Neural crest cell (in vitro differentiated cells): Measurements from ENCODE around the gene PPIF. TPM values are rescaled to one million over a fixed set of nuclear protein-coding genes. Genes with fewer than 3 reads are reported as not detected.

ENCODE experiments used
- DNase-seq: peaks from one replicate; pipeline ENCODE4 v3.0.0; 2021; ENCODE audit warnings: low read depth, mixed read lengths, low spot score
- H3K27ac Mint-ChIP-seq: one replicate; pipeline ENCODE4 v1.8.0; 2021; ENCODE audit warnings: mild to moderate bottlenecking, mixed read lengths; ENCODE audit not compliant: unreplicated experiment
- H3K27me3 Mint-ChIP-seq: 2 replicates; pipeline ENCODE4 v1.8.0; 2021; ENCODE audit warnings: low read depth, mild to moderate bottlenecking, mixed read lengths
- H3K36me3 Mint-ChIP-seq: 2 replicates; pipeline ENCODE4 v1.8.0; 2021; ENCODE audit warnings: low read depth, mild to moderate bottlenecking, mixed read lengths
- H3K4me1 Mint-ChIP-seq: 2 replicates; pipeline ENCODE4 v1.8.0; 2021; ENCODE audit warnings: mixed read lengths
- H3K4me3 Mint-ChIP-seq: one replicate; pipeline ENCODE4 v1.8.0; 2021; ENCODE audit warnings: mild to moderate bottlenecking, mixed read lengths
- H3K9me3 Mint-ChIP-seq: 2 replicates; pipeline ENCODE4 v1.8.0; 2021; ENCODE audit warnings: mixed read lengths
- total RNA-seq: library from RNA; stranded (reverse); gene quantifications from 2 replicates; pipeline ENCODE4 v1.2.1, GENCODE V29; 2021
- TF ChIP-seq, protein P1 (sequence below): fragments of 200-600 bp; sonication (generic); conservative IDR thresholded peaks from 2 replicates; pipeline ENCODE4 v1.5.0; 2021; ENCODE audit warnings: antibody characterized with exemption, mild to moderate bottlenecking

Gene PPIF
- total RNA-seq, 1 donor from 2014 or later, result 76.8 TPM

DNA sequence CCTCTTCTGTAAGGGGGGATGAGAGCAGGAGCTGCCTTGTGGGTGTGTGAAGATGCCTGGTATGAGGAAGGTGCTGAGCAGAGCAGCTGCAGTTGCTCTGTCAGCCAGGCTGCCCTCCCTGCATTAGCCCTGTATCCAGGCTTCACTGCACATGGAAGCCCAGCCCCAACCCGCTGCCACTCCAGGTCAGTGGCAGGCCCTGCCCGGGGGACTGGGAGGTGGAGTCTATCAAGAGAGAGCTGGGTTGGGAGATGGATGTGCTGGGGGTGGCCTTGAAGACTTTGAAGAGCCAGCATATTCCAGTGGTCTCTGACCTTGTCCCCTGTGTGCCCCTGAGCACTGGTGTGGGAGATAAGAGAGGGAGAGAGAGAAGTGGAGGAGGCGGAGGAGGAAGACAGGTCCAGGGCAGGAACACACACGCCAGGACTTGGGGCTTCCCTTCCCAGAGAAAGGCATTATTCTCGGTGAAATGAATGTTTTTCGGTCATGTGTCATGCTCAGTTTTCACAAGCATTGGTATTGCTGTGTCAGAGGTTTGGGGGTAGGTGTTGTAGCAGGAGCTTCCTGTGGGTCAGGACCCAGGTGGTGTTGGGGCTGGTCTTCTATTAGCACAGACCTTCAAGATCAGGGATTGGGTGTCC, 2.6 kb downstream of the PPIF start:
- H3K4me1 Mint-ChIP-seq, result peaks cover 12% of the 10 kb centered on the region
- H3K27me3 Mint-ChIP-seq, result no peaks in the 10 kb centered on the region
- TF ChIP-seq, protein P1, sequence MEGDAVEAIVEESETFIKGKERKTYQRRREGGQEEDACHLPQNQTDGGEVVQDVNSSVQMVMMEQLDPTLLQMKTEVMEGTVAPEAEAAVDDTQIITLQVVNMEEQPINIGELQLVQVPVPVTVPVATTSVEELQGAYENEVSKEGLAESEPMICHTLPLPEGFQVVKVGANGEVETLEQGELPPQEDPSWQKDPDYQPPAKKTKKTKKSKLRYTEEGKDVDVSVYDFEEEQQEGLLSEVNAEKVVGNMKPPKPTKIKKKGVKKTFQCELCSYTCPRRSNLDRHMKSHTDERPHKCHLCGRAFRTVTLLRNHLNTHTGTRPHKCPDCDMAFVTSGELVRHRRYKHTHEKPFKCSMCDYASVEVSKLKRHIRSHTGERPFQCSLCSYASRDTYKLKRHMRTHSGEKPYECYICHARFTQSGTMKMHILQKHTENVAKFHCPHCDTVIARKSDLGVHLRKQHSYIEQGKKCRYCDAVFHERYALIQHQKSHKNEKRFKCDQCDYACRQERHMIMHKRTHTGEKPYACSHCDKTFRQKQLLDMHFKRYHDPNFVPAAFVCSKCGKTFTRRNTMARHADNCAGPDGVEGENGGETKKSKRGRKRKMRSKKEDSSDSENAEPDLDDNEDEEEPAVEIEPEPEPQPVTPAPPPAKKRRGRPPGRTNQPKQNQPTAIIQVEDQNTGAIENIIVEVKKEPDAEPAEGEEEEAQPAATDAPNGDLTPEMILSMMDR, result no peak
- DNase-seq, result no peak
- peaks cover 29% of the 10 kb centered on the region for H3K36me3 Mint-ChIP-seq
- no peak overlapping the region for H3K27ac Mint-ChIP-seq
- no peaks in the 10 kb centered on the region for H3K9me3 Mint-ChIP-seq
- H3K4me3 Mint-ChIP-seq, result peak overlapping the region; percentile 72

DNA sequence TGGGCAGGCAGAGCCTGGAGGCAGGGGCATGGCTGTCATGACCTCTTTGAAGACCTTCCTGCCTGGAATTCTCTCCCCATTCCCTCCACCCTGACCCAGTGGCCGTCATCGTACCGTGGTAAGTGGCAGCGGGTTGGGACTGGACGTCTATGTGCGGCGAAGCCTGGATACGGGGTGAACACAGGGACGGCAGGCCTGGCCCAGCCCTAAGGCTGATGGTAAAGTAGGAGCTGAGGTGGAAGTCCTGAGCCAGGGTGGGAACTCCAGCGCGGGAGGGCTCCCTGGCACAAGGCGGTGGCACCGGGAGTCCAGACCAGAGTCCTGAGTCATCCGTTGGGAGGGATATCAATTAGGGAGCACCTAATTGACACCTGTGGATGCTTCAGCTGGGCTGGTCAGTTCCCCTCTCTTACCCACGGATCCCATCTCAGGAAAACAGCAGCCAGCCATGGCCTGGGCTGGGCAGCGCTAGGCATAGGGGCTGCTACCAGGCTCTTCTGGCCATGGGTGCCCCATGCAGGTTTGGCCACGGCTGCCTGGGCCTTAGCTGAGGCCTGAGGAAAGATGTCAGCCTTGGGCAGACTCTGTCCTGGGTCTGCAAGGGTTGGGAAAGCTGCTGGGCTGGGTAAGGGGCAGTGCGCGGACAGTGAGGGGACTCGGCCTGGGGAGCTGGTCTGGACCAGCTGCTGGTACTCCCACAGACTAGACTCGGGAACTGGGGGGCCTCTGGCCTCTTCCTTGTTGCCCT, 3.3 kb downstream of the PPIF start:
- Mint-ChIP-seq H3K4me3 (peak overlapping the region; percentile 72), H3K4me1 (peaks cover 12% of the 10 kb centered on the region), H3K27ac (no peak overlapping the region), H3K27me3 (no peaks in the 10 kb centered on the region), H3K36me3 (peaks cover 32% of the 10 kb centered on the region), H3K9me3 (no peaks in the 10 kb centered on the region)
- DNase-seq, result no peak
- TF ChIP-seq, protein P1, result no peak

DNA sequence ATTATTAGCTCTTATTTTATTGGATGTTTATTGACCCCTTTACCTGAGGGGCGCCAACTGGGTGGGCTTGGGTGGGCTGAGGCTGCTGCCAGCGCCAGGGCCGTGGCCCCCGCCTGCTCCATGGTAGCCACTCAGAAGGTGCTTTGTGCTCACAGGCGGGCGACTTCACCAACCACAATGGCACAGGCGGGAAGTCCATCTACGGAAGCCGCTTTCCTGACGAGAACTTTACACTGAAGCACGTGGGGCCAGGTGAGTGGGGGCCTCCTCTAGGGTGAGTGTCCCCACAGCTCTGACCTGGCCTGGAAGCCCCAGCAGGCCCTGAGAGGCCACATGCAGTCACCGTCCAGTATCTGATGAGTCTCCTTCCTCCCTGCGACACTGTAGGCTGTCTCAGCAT, 4.1 kb downstream of the PPIF start:
- TF ChIP-seq, protein P1, result no peak
- no peak overlapping the region for H3K4me3 Mint-ChIP-seq
- H3K36me3 Mint-ChIP-seq, result peaks cover 38% of the 10 kb centered on the region
- H3K4me1 Mint-ChIP-seq, result peaks cover 12% of the 10 kb centered on the region
- no peak for DNase-seq
- H3K27me3 Mint-ChIP-seq, result no peaks in the 10 kb centered on the region
- no peaks in the 10 kb centered on the region for H3K9me3 Mint-ChIP-seq
- H3K27ac Mint-ChIP-seq, result no peak overlapping the region

DNA sequence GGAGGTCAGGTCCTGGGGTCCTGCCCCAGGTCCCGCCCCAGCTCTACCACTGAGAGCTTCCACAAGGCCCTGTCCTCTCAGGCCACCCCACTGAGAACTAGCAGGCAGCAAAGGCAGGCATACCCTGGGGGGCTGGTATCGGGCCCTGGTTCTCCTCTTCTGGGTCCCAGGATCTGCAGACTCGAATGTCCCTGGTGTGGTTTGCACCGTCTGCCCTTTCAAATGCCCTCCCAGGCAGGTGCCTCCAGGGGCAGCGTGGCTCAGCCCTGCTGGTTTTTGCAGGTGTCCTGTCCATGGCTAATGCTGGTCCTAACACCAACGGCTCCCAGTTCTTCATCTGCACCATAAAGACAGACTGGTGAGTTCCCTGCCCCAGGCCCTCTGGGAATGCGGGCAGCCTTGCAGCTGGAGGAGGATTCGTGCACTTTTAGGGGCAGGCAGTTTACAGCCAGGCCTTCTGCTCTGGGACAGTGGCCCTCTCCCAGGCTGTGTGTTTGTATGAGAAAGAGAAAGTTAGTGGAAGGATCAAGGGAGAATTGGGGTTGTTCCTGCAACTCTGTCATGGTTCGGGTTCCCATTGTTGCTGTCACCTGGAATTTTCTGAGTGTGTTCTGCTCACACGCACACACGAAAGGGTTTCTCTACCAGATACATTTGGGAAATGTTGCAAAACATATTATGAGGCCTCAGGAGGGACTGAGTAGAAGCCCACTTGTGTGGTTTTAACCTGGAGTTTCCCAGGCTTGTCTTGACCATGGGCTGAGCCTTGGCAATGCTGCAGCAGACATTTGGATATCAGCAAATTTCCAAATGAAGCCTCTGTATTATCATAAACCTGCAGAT, 5.0 kb downstream of the PPIF start:
- peak overlapping the region; percentile 43 for H3K27ac Mint-ChIP-seq
- TF ChIP-seq, protein P1, result no peak
- peaks cover 8% of the 10 kb centered on the region for H3K4me1 Mint-ChIP-seq
- peaks cover 42% of the 10 kb centered on the region for H3K36me3 Mint-ChIP-seq
- no peaks in the 10 kb centered on the region for H3K27me3 Mint-ChIP-seq
- H3K9me3 Mint-ChIP-seq, result no peaks in the 10 kb centered on the region
- no peak for DNase-seq
- no peak overlapping the region for H3K4me3 Mint-ChIP-seq

DNA sequence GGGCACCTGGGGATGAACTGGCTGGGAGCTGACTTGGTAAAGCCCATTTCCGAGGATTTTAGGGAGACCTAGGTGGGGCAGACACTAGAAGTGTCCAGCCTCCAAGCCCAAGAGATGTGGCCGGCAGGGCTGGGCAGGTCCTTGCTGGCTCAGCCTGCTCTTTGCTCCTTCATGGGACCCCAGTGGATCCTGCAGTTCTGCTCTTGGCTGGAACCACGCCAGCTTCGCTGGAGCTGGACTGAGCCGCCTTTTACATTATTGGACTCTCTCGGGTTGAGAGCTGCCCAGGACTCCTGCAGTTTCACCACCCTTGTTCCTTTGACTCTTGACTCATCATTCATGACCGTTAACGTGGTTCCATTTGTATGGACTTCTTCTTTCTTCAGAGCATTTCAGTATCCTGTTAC, 5.7 kb downstream of the PPIF start:
- TF ChIP-seq, protein P1, result no peak
- no peak overlapping the region for H3K27ac Mint-ChIP-seq
- no peak overlapping the region for H3K4me3 Mint-ChIP-seq
- no peak for DNase-seq
- H3K36me3 Mint-ChIP-seq, result peaks cover 42% of the 10 kb centered on the region
- no peaks in the 10 kb centered on the region for H3K27me3 Mint-ChIP-seq
- no peaks in the 10 kb centered on the region for H3K9me3 Mint-ChIP-seq
- H3K4me1 Mint-ChIP-seq, result peaks cover 8% of the 10 kb centered on the region
